NT2/D1 (cell line): ENCODE results near the gene IFT57.

Experiments used
- YY1 ChIP-seq: IDR thresholded peaks from 2 replicates; pipeline ENCODE4 v1.6.1; 2011; ENCODE audit not compliant: insufficient read length, insufficient read depth
- ZNF274 ChIP-seq: IDR thresholded peaks from 2 replicates; pipeline ENCODE4 v1.6.1; 2011; ENCODE audit warnings: mild to moderate bottlenecking, low read depth, low read length

GRCh38 chr3:108150200-108150599 is 72.0 kb downstream of the IFT57 start:
- no peak for TF ChIP-seq YY1
- TF ChIP-seq ZNF274, result no peak
